Measurements from ENCODE around the gene RETSAT.
A peak's percentile ranks its signal among the peaks of the same experiment; 100 is the strongest.

Gene RETSAT

GRCh38 chr2:85308896-85309555 lies 45.3 kb downstream of the RETSAT start:
- FAIRE-seq (peak; percentile 93), DNase-seq (ENCODE audit: low spot score) (peak; percentile 96)

GRCh38 chr2:85308201-85308600 lies 46.1 kb downstream of the RETSAT start:
- FAIRE-seq (no peak), DNase-seq (ENCODE audit: low spot score) (no peak)

- no peak for DNase-seq (ENCODE audit: low spot score)
- FAIRE-seq, result no peak
These were observed 46.8 kb downstream of the RETSAT start for GRCh38 chr2:85307527-85307897.

DNA sequence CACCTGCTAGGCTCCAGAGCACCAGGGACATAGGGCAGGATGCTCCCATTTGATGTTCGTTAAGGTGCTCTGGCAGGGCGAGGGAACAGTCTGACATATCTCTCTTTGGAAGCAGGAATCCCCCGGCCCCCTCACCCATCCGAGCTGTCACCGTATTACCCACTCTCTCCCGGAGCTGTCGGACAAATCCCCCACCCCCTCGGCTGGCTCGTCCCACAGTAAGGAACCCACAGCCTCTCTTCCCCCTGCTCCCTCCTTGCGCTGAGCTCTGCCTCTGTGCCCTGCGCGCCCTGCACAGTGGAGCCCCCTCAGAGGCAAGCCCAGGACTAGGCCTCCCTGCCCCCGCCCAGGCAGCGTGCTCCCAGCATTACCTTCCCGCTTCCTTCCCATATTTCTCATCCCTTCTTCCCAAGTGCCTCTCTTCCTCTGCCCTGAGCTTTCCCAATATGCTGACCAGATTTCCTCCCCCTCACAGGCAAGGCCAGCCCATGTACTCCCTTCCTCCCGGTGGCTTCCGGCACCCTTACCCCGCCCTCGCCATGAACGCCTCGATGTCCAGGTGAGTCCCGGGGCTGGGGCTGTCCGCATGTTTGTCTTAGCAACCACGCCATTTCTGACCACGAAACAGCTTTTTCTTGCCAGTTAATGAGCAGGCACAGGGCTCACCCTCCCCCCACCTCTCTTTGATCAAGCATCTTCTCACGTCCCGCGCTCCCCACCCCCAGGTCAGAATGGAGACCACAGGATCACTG lies 50.4 kb downstream of the RETSAT start:
- no peak for FAIRE-seq
- DNase-seq (ENCODE audit: low spot score), result no peak

- FAIRE-seq (no peak), DNase-seq (ENCODE audit: low spot score) (no peak)
These were observed 52.2 kb downstream of the RETSAT start for GRCh38 chr2:85302121-85302520.
